Heart left ventricle (tissue), 16 donors: ENCODE data around the gene TATDN2. TPM values are rescaled to one million over a fixed set of nuclear protein-coding genes. Genes with fewer than 3 reads are reported as not detected.

Experiments
- ATAC-seq, 4 donors: fragments of 200-7000 bp; cut with Tn5 transposase; one replicate each; pipeline ENCODE4 v1.9.1; 2020 to 2022; ENCODE audit warnings: moderate library complexity in 4 of 4, mild to moderate bottlenecking in 3 of 4, moderate number of reproducible peaks in 1 of 4
- DNase-seq, 5 donors: peaks; one replicate each; pipeline ENCODE4 v3.0.0-alpha.2; 2020
- H3K27ac ChIP-seq, 12 donors: fragments of 200-600 bp; sonication (generic) in 4 of 12; one replicate each; pipeline versions ENCODE4 v1.5.0 to v1.8.0; 2016 to 2022; ENCODE audit warnings: mild to moderate bottlenecking in 2 of 12
- H3K27me3 ChIP-seq, 9 donors: fragments of 200-600 bp; sonication (generic) in 2 of 9; one replicate each; pipeline versions ENCODE4 v1.5.1 to v1.8.0; 2016 to 2022; ENCODE audit warnings: mild to moderate bottlenecking in 3 of 9
- H3K36me3 ChIP-seq, 9 donors: fragments of 200-600 bp; sonication (generic) in 2 of 9; one replicate each; pipeline versions ENCODE4 v1.5.0 to v1.8.0; 2018 to 2022; ENCODE audit warnings: mild to moderate bottlenecking in 2 of 9
- H3K4me1 ChIP-seq, 12 donors: fragments of 200-600 bp; sonication (generic) in 4 of 12; one replicate each; pipeline versions ENCODE4 v1.5.0 to v1.8.0; 2016 to 2022; ENCODE audit warnings: mild to moderate bottlenecking in 3 of 12
- H3K4me3 ChIP-seq, 12 donors: fragments of 200-600 bp; sonication (generic) in 4 of 12; one replicate each; pipeline versions ENCODE4 v1.5.0 to v1.8.0; 2017 to 2022; ENCODE audit warnings: mild to moderate bottlenecking in 9 of 12, moderate library complexity in 4 of 12
- H3K9me3 ChIP-seq, 12 donors: fragments of 200-600 bp; sonication (generic) in 4 of 12; one replicate each; pipeline versions ENCODE4 v1.5.0 to v1.8.0; 2016 to 2022; ENCODE audit warnings: mild to moderate bottlenecking in 1 of 12
- POLR2A ChIP-seq, 2 donors: fragments of 450-650 bp; IDR thresholded peaks; one replicate each; pipeline ENCODE4 v1.6.1; 2017; ENCODE audit warnings: antibody characterized with exemption in 2 of 2, mild to moderate bottlenecking in 2 of 2, moderate library complexity in 2 of 2
- WGBS, 4 donors: extraction: QIAGEN DNeasy Blood & Tissue Kit in 2 of 4; methylation state at CpG; one replicate each; pipeline versions ENCODE4 v1.1.5 to v1.1.7; 2013 to 2018; 5-methylcytosine and 5-hydroxymethylcytosine counted together
- intact Hi-C, 10 donors: fragments of 100-400 bp; cut with DNase I; formaldehyde crosslinking; loops; one replicate each; pipeline versions ENCODE4 v1.11.1 to v1.14.2; 2022
- polyA plus RNA-seq, 2 donors: library from polyadenylated mRNA; stranded (reverse); fragments of 200-250 nt; gene quantifications; one replicate each; pipeline ENCODE4 v1.2.3, GENCODE V29; 2013
- total RNA-seq, 9 donors: library from RNA; depleted of rRNA in 2 of 9; stranded (reverse); fragments of >200 nt in 2 of 9; fragmentation: NEBNext Ultra II Directional in 3 of 9; extraction: Animal tissue kit (Norgen Biotek cat#: 25700) in 3 of 9; gene quantifications; one replicate each; pipeline versions ENCODE4 v1.1.0 to v1.2.4, GENCODE V29; 2016 to 2023
- TF ChIP-seq, protein P1 (sequence below), 12 donors: fragments of 200-600 bp; sonication (generic) in 4 of 12; IDR thresholded peaks; one replicate each; pipeline versions ENCODE4 v1.5.0 to v1.8.0; 2018 to 2022; ENCODE audit warnings: antibody characterized with exemption in 12 of 12, mild to moderate bottlenecking in 5 of 12
- donor health status: ischemic (EF 13 %, LVEDD 7.1; RV severe dilation, severe dysfunction).
- donor health status: healthy with polysubstance abuse.
- donor health status: DM: no; HTN: yes; CAD: no.
- donor health status: DM: no; HTN: no; CAD: no.
- donor health status: ischemic (EF 25% LVEDD 6.9; RV normal size, moderate dysfunction).
- donor health status: ischemic (EF 25% LVEDD 5.7; RV mildly dilated, moderate dysfunction).
- donor health status: healthy.
- donor health status: DM: yes; HTN: yes; CAD: no.
- donor health status: ischemic (EF 35%, LVEDD 5.7; RV mildly dilated, moderate dysfunction).
- donor health status: nonischemic (EF 11% LVEDD 7.7; RV severe dilation, severe dysfunction).
- donor health status: DM: yes; HTN: yes; CAD: no.
- donor health status: PGD.
- donor health status: ischemic (EF 29% LVEDD 5.4; RV normal size, mild dysfunction).
- donor health status: nonischemic (EF 23%, LVEDD 6.1; RV moderate dilation, normal function).

Gene TATDN2
- total and polyA plus RNA-seq, 11 donors: 8.6 to 31.6 (median 16.8) TPM

GRCh38 chr3:10235551-10235950 is 12.7 kb upstream of the TATDN2 start:
- 74 to 91% (median 86%) methylated on average over 6 of the region's 6 CpGs for WGBS, 4 donors
- H3K4me1 ChIP-seq: peaks cover 0 to 10% (median 0%) of the 10 kb centered on the region in 12 donors
- H3K9me3 ChIP-seq: no peaks in the 10 kb centered on the region
- H3K27me3 ChIP-seq: no peaks in the 10 kb centered on the region
- H3K36me3 ChIP-seq: peaks cover 0 to 37% (median 9%) of the 10 kb centered on the region in 9 donors
- ATAC-seq (no peak), DNase-seq (no peak)
- TF ChIP-seq POLR2A (IDR thresholded peaks at IDR 0.05): no peak
- TF ChIP-seq, protein P1, sequence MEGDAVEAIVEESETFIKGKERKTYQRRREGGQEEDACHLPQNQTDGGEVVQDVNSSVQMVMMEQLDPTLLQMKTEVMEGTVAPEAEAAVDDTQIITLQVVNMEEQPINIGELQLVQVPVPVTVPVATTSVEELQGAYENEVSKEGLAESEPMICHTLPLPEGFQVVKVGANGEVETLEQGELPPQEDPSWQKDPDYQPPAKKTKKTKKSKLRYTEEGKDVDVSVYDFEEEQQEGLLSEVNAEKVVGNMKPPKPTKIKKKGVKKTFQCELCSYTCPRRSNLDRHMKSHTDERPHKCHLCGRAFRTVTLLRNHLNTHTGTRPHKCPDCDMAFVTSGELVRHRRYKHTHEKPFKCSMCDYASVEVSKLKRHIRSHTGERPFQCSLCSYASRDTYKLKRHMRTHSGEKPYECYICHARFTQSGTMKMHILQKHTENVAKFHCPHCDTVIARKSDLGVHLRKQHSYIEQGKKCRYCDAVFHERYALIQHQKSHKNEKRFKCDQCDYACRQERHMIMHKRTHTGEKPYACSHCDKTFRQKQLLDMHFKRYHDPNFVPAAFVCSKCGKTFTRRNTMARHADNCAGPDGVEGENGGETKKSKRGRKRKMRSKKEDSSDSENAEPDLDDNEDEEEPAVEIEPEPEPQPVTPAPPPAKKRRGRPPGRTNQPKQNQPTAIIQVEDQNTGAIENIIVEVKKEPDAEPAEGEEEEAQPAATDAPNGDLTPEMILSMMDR (IDR thresholded peaks at IDR 0.05): no peak
- intact Hi-C loops: no loop called here
- H3K27ac ChIP-seq: no peak overlapping the region
- no peak overlapping the region for H3K4me3 ChIP-seq

DNA sequence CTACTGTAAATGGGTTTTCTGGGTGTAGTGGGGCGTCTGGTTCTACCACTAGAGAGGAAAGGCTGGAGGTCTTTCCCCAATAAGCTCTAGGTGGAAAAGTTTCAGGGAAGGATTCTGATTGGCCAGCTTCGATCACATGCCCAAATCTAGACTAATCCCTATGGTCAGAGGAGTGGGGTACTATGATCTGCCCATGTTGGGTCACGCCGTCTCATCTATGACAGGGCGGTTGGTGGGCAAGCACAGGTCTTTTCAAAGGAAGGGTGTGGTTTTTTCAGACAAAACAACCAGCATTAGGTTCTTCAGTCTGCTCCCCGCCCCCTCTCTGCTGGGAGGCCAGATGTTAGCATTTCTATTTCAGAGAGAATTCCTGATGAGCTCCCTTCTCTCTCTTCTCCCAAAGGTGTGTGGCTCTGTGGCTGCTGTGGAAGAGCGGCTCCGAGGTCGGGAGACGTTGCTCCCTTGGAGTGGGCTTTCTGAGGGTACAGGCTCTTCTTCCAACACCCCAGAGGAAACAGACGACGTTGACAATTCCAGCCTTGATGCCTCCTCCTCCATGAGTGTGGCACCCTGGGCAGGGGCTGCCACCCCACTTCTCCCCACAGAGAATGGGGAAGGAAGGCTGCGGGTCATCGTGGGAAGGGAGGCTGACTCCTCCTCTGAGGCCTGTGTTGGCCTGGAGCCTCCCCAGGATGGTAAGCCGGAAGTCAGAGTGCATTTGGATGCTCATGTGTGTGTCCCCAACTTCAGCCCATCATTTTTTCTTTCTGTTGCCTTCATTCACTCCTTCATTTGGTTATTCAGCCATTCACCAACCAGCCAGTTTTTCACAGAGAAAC is 9.7 kb upstream of the TATDN2 start:
- WGBS, 4 donors: 84 to 90% (median 87%) methylated on average over 15 of the region's 15 CpGs
- Histone ChIP-seq H3K27ac (no peak overlapping the region), H3K9me3 (no peaks in the 10 kb centered on the region), H3K36me3 (peaks cover 0 to 43% (median 9%) of the 10 kb centered on the region in 9 donors), H3K27me3 (no peaks in the 10 kb centered on the region), H3K4me1 (peaks cover 0 to 36% (median 0%) of the 10 kb centered on the region in 12 donors), H3K4me3 (no peak overlapping the region)
- ATAC-seq (peak in 1 of 4 donors; percentile 33), DNase-seq (no peak)
- TF ChIP-seq, protein P1 (IDR thresholded peaks at IDR 0.05): no peak
- TF ChIP-seq POLR2A (IDR thresholded peaks at IDR 0.05): no peak
- intact Hi-C loops: no loop called here

DNA sequence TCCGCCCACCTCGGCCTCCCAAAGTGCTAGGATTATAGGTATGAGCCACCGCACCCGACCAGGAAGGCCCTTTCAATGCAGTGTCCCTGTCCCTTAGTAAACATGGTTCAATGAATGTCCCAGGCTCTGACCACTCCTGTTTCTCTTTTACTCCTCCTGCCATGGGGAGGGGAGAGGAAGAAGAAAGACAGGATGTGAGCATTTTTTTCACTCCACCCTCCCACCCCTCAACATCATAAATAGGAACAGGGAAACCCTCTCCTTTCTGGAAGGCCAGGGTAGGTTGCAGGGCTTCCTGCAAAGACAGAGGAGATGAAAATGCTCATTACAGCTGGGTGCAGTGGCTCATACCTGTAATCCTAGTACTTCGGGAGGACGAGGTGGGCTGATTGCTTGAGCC is 7.5 kb upstream of the TATDN2 start:
- 66 to 83% (median 72%) methylated on average over 6 of the region's 6 CpGs for WGBS, 4 donors
- Histone ChIP-seq H3K4me1 (peaks cover 0 to 36% (median 0%) of the 10 kb centered on the region in 12 donors), H3K27me3 (no peaks in the 10 kb centered on the region), H3K36me3 (peaks cover 0 to 38% (median 5%) of the 10 kb centered on the region in 9 donors), H3K27ac (no peak overlapping the region), H3K4me3 (no peak overlapping the region), H3K9me3 (peaks cover 0 to 18% (median 6%) of the 10 kb centered on the region in 12 donors)
- no peak for ATAC-seq
- intact Hi-C loops: no loop called here
- TF ChIP-seq POLR2A (IDR thresholded peaks at IDR 0.05): no peak
- TF ChIP-seq, protein P1 (IDR thresholded peaks at IDR 0.05): no peak
- DNase-seq: no peak
